Suprapubic skin (tissue), 3 donors: ENCODE data around the gene TTLL5.

Experiments
- CTCF ChIP-seq, 2 donors: fragments of 200-600 bp in 1 of 2; fragments of 450-650 bp in 1 of 2; sonication (generic) in 1 of 2; IDR thresholded peaks; one replicate each; pipeline ENCODE4 v1.5.1; 2016 to 2019; ENCODE audit warnings: antibody characterized with exemption in 2 of 2, mild to moderate bottlenecking in 1 of 2, moderate library complexity in 1 of 2
- POLR2A ChIP-seq, 2 donors: fragments of 450-650 bp; IDR thresholded peaks; one replicate each; pipeline ENCODE4 v1.6.1; 2017; ENCODE audit warnings: antibody characterized with exemption in 2 of 2, mild to moderate bottlenecking in 2 of 2, moderate library complexity in 2 of 2

- no peak for TF ChIP-seq CTCF (IDR thresholded peaks at IDR 0.05)
- no peak for TF ChIP-seq POLR2A (IDR thresholded peaks at IDR 0.05)
Measured at GRCh38 chr14:75860561-75861160, 199.6 kb downstream of the TTLL5 start.
